HG03432 (cell line): ENCODE data around the gene LOXL3.

ENCODE experiments used
- ATAC-seq: cut with Tn5 transposase; IDR thresholded peaks from one replicate; pipeline ENCODE4 v1.9.1; 2021; ENCODE audit warnings: mild to moderate bottlenecking, moderate library complexity; ENCODE audit not compliant: unreplicated experiment

LOXL3 gene, protein sequence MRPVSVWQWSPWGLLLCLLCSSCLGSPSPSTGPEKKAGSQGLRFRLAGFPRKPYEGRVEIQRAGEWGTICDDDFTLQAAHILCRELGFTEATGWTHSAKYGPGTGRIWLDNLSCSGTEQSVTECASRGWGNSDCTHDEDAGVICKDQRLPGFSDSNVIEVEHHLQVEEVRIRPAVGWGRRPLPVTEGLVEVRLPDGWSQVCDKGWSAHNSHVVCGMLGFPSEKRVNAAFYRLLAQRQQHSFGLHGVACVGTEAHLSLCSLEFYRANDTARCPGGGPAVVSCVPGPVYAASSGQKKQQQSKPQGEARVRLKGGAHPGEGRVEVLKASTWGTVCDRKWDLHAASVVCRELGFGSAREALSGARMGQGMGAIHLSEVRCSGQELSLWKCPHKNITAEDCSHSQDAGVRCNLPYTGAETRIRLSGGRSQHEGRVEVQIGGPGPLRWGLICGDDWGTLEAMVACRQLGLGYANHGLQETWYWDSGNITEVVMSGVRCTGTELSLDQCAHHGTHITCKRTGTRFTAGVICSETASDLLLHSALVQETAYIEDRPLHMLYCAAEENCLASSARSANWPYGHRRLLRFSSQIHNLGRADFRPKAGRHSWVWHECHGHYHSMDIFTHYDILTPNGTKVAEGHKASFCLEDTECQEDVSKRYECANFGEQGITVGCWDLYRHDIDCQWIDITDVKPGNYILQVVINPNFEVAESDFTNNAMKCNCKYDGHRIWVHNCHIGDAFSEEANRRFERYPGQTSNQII

DNA sequence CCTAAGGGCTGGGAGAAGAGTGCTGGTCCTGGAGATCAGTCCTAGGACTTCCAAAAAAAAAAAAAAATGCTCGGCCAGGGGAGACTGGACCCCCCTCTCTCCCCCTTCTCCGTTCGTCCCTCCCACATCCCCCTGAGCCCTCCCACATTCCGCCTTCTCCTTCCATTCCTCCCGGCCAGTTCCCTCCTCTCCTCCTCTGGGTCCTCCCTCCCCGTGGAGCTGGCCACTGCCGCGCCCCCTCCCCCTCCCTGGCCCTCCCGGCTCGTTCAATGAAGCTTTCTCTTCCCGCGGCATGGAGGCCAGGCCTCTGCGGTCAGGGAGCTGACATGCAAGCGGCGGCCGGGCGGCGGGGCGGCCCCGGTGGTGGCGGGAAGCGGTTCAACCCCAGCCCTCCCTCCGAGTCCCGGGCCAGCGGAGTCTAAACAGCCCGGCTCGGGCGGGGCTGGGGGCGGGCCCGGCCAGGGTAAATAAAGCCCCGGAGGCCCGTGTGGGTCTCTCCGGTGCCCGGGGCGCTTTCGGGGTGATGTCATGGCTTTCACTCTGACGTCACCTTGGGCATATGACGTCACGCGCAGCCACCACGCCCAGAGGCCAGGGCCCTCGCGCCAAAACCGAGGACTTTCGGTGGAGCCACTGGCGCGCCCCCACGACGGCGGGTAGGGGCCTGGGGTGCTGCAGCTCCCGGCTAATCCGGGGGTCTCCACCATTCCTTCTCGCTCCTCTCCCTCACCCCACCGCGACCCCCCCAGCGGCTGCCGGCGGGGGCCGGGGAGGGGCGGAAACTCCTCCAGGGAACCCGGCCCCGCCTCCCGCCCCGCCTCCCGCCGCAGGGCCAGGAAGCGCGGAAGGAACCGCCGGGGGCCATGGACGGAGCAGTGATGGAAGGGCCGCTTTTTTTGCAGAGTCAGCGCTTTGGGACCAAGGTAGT is at the start of gene LOXL3, which contains the start of gene DOK1:
LOXL3 (minus strand) TSS at position 51 of the 928 bp plus-strand sequence. CDS start 1,308 bp downstream, outside the sequence.
DOK1 (plus strand) TSS at position 829 of the 928 bp plus-strand sequence; CDS start at position 864, 35 bp downstream.
- peak; percentile 62 for ATAC-seq

GRCh38 chr2:74602586-74603281 is 49.0 kb upstream of the LOXL3 start:
- no peak for ATAC-seq

DNA sequence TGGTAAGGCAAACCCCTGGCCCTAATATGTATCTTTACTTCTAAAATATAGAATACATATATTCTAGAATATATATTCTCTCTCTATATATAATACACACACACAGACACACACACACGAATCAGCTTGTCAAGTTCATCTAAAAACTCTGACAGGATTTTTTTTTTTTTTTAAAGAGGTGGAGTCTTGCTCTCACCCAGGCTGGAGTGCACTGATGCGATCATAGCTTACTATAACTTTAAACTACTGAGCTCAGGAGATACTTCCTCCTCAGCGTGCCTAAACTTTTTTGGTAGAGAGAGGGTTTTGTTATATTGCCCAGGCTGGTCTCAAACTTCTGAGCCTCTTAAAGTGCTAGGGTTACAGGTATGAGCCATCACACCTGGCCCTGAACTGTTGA is 45.9 kb upstream of the LOXL3 start:
- ATAC-seq = no peak

DNA sequence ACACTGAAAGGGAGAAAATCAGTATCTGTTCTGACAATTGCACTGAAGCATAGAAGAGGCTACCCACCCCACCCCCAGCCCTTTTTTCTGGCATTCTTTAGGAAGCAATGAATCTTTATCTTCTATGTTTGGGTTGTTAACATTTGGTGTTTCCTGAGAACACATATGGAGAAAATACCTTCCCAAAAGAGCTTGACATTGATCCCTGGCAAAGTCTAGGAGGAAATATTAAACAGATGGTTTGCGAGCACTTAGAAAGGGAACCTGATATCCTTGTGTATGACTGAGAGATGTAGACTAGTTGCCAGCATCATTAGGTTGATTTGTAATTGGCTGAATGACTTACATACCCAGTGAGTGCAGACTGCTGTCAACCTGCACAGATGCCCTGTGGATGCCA is 43.7 kb upstream of the LOXL3 start:
- ATAC-seq = no peak

DNA sequence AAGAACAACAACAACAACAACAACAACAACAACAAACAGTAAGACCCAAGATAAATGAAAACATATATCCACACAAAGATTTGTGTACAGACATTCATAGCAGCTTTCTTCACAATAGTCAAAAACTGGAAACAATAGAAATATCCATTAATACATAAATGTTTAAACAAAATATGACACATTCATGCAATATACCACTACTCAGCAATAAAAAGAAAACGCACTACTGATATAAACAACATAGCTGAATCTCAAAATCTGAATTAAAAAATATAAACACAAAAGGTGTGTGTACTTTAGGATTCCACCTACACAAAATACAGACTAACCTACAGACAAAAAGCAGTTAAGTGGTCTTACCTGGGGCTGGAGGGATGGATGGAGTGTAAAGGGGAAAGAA is 42.8 kb upstream of the LOXL3 start:
- no peak for ATAC-seq

DNA sequence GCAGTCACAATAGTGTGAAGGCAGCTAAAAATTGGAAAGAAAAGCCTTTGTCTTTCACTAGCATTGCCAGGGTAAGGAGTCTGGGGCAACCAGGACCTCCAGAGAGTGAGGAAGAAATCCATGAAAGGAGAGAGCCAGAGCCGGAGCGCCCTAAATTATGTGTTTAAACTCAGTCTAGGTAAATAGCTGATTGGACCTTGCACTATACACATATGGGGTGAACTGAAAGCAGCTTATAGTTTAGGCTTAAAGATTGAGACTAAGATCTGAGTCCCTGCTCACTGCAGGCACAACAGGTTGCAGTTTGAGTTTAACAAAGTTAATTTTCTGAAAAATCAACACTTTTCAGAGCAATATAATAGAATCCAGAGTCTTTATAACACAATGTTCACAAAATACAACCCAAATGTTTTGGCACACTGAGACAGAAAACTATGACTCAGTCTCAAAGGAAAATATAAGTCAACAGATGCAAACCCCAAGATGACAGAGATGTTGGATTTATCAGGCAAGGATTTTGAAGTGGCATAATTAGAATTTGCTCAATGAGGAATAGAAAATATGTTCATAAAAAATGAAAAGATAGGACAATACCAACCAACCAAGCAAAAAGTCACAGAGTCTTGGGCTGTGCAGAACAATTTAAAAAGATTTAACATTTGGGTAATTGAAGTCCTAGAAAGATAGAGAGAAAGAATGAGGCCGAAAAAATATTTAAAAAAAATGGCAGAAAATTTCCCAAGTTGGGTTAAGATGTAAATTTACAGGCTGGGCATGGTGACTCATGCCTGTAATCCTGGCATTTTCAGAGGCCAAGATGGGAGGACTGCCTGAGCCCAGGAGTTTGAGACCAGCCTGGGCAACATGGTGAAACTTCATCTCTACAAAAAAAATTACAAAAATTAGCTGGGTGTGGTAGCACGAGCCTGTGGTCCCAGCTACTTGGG is 40.4 kb upstream of the LOXL3 start:
- ATAC-seq = no peak

GRCh38 chr2:74588664-74589063 is 34.9 kb upstream of the LOXL3 start:
- no peak for ATAC-seq

GRCh38 chr2:74587664-74588277 is 34.0 kb upstream of the LOXL3 start:
- ATAC-seq = peak; percentile 71

DNA sequence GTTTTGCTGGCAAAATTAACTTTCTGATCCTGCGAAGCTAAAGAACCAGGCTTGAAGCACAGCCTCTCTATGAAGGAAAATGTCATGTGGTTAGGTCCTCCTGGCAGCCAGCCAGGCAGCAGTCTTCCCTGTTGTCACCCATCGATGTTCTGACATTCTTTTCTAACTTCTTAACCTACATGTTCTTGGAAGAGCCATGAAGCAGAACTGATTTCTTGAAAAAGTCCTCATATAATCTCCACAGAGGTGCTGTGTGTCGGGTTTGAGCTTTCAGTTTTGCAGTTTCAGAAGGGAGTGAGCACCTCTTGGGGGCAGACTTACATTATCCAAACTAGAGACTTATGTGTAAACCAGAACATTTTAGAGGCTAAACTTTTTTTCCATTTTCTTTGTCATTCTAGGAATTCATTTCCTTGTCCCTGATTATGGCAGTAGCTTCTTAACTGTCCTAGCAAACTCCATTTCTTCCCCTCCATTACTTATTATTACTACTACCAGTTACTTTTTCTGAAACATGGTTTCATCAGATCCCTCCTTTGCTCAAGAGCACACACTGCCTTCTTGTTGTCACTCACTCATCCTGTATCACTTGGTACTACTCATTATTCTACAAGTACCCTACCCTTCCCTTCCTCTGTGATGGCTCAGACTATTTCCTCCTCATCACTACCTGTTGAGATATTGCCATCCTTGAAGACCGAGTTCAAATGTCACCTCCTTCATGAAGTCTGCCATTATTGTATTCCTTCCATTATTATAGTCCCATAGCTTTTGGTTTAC is 31.9 kb upstream of the LOXL3 start:
- peak; percentile 54 for ATAC-seq

DNA sequence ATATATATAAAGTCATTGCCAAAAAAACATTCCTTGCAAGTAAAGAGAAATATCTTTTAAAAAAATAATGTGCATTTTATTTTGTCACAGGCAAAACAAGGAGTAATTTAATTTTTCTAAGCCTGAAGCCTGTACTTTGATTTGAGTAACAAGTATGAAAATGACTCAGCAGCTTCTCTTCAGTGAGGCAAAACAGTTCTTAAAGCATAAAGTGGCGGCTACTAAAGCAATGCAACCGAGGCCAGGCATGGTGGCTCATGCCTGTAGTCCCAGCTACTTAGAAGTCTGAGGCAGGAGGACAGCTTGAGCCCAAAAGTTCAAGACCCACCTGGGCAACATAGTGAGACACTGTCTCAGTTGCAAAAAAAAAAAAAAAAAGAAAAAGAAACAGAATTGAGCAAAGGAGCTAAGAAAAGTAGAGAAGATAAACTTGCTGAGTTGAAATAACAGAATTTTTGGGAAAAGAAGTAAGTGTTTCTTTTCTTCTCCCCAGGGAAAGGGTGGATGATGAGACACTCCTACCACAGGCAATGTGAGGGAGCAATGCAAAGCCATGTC is 30.4 kb upstream of the LOXL3 start:
- ATAC-seq = peak; percentile 72

GRCh38 chr2:74583504-74583903 is 29.8 kb upstream of the LOXL3 start:
- no peak for ATAC-seq

- no peak for ATAC-seq
Measured at GRCh38 chr2:74582184-74582583, 28.4 kb upstream of the LOXL3 start.

DNA sequence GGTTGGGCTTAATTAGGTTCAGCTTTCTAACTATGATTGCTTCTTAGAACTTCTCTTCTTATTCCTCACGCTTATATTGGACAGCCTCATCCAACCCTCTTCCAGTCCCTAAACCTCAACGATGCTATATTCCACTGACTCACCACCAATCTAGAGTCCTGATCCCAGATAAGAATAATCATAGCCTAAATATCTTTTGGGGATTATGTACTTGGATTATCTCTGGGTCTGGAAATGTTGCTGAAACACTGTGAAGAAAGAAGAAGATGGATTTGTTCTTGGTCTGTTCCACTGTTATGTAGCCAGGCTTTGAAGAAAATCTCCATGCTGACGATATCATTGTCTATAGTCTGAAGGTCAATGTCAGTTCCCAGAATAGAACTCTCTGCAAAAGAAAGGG is 27.7 kb upstream of the LOXL3 start:
- ATAC-seq = no peak

- ATAC-seq = peak; percentile 49
Measured at GRCh38 chr2:74578408-74578807, 24.7 kb upstream of the LOXL3 start.

- ATAC-seq = peak; percentile 45
Measured at GRCh38 chr2:74577448-74577847, 23.7 kb upstream of the LOXL3 start.

DNA sequence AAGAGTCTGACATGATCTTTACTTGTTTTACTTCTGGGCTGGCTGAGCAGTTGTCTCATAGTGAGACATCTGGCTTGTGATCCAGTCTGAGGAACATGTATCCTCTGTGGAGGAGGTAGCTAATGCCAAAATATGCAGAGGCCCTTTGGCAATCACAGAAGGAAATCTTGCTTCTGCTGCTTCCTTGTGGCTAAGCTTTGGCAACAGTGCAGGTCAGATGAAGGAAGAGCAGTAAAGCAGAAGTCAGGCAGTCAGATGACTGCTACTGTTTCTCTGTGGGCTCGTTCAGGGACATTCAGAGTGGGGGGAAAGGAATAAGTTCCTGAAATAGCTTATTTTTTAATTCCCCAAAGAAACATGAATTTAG is 23.1 kb upstream of the LOXL3 start:
- ATAC-seq = no peak

GRCh38 chr2:74576211-74576862 is 22.6 kb upstream of the LOXL3 start:
- ATAC-seq = no peak
